GM23338 (cell line): ENCODE results near the gene STK16. TPM values are rescaled to one million over a fixed set of nuclear protein-coding genes. Genes with fewer than 3 reads are reported as not detected.

Source experiments
- ATAC-seq: fragments of 200-7000 bp; cut with Tn5 transposase; 3 replicates; pipeline ENCODE4 v1.9.1; 2020
- DNase-seq: peaks from one replicate; pipeline ENCODE4 v3.0.0-alpha.2; 2015; ENCODE audit warnings: low spot score
- H2AFZ ChIP-seq: fragments of 200-600 bp; sonication (generic); 2 replicates; pipeline ENCODE4 v1.8.0; 2016; ENCODE audit warnings: antibody characterized with exemption, mild to moderate bottlenecking, moderate library complexity
- H3F3A ChIP-seq: fragments of 200-600 bp; sonication (generic); replicated peaks from 2 replicates; pipeline ENCODE4 v1.8.0; 2017; ENCODE audit warnings: antibody characterized with exemption, mixed run types, low read depth
- H3K27ac ChIP-seq: fragments of 200-600 bp; sonication (generic); 2 replicates; pipeline ENCODE4 v1.6.1; 2016; ENCODE audit warnings: low read depth
- H3K27me3 ChIP-seq: fragments of 200-600 bp; sonication (generic); 2 replicates; pipeline ENCODE4 v1.8.0; 2016; ENCODE audit warnings: mild to moderate bottlenecking, mixed run types, moderate library complexity; ENCODE audit not compliant: insufficient read depth
- H3K36me3 ChIP-seq: fragments of 200-600 bp; sonication (generic); 2 replicates; pipeline ENCODE4 v1.8.0; 2016; ENCODE audit warnings: mild to moderate bottlenecking; ENCODE audit not compliant: insufficient read depth
- H3K4me1 ChIP-seq: fragments of 200-600 bp; sonication (generic); 2 replicates; pipeline ENCODE4 v1.8.0; 2016; ENCODE audit warnings: mild to moderate bottlenecking, moderate library complexity; ENCODE audit not compliant: insufficient read depth
- H3K4me2 ChIP-seq: fragments of 200-600 bp; sonication (generic); 2 replicates; pipeline ENCODE4 v1.7.1; 2017; ENCODE audit warnings: mixed run types
- H3K4me3 ChIP-seq: fragments of 200-600 bp; sonication (generic); 2 replicates; pipeline ENCODE4 v1.6.1; 2016; ENCODE audit warnings: mixed run types
- H3K79me2 ChIP-seq: fragments of 200-600 bp; sonication (generic); replicated peaks from 2 replicates; pipeline ENCODE4 v1.8.0; 2017; ENCODE audit warnings: mild to moderate bottlenecking; ENCODE audit not compliant: insufficient read depth
- H3K9me2 ChIP-seq: fragments of 200-600 bp; sonication (generic); 2 replicates; pipeline ENCODE4 v1.8.0; 2017; ENCODE audit not compliant: insufficient read depth
- H4K20me1 ChIP-seq: fragments of 200-600 bp; sonication (generic); replicated peaks from 2 replicates; pipeline ENCODE4 v1.8.0; 2017; ENCODE audit warnings: mild to moderate bottlenecking; ENCODE audit not compliant: insufficient read depth
- H3K27ac Mint-ChIP-seq: 2 replicates; pipeline ENCODE4 v1.8.0; 2020; ENCODE audit warnings: inconsistent platforms, mild to moderate bottlenecking, moderate library complexity, mixed read lengths
- H3K27me3 Mint-ChIP-seq: 3 replicates; pipeline ENCODE4 v1.8.0; 2022; ENCODE audit warnings: low read depth, mild to moderate bottlenecking, moderate library complexity, mixed read lengths, inconsistent platforms; ENCODE audit not compliant: insufficient read depth, poor library complexity
- H3K36me3 Mint-ChIP-seq: 3 replicates; pipeline ENCODE4 v1.8.0; 2021; ENCODE audit warnings: low read depth, mild to moderate bottlenecking, inconsistent platforms, moderate library complexity, mixed read lengths
- H3K4me1 Mint-ChIP-seq: 3 replicates; pipeline ENCODE4 v1.8.0; 2020; ENCODE audit warnings: mild to moderate bottlenecking, inconsistent platforms, mixed read lengths
- H3K4me3 Mint-ChIP-seq: 3 replicates; pipeline ENCODE4 v1.8.0; 2021; ENCODE audit warnings: moderate library complexity, mild to moderate bottlenecking, inconsistent platforms, mixed read lengths
- H3K9me3 Mint-ChIP-seq: 3 replicates; pipeline ENCODE4 v1.8.0; 2020; ENCODE audit warnings: moderate library complexity, mild to moderate bottlenecking, inconsistent platforms, mixed read lengths
- POLR2AphosphoS5 ChIP-seq: IDR thresholded peaks from 2 replicates; pipeline ENCODE4 v1.6.1; 2016; ENCODE audit warnings: antibody characterized with exemption, low read depth
- ZNF462 ChIP-seq: fragments of 250-450 bp; sonication (Bioruptor Pico); IDR thresholded peaks from 2 replicates; pipeline ENCODE4 v1.5.0; 2020; ENCODE audit warnings: mild to moderate bottlenecking, moderate library complexity
- polyA plus RNA-seq: library from polyadenylated mRNA; unstranded; fragments of >200 nt; fragmentation: Nextera tagmentation; extraction: Ambion mirVana; gene quantifications from 2 replicates; pipeline ENCODE4 v1.2.1, GENCODE V29; 2016
- total RNA-seq: library from RNA; depleted of rRNA; stranded (reverse); fragments of >200 nt; shearing (Covaris generic); gene quantifications from 2 replicates; pipeline ENCODE4 v1.2.3, GENCODE V29; 2014
- TF ChIP-seq, protein P1 (sequence below), 2 experiments: fragments of 200-600 bp in 1 of 2; sonication (generic) in 1 of 2; conservative IDR thresholded peaks; 2 replicates each; pipeline versions ENCODE4 v1.5.1 to v1.6.1; 2016 to 2017; ENCODE audit warnings: antibody characterized with exemption in 2 of 2, low read depth in 2 of 2, mild to moderate bottlenecking in 2 of 2, moderate library complexity in 1 of 2

Gene STK16
- total and polyA plus RNA-seq, 2 experiments from 2014 or later, result 3.1 to 17.0 TPM

- Histone ChIP-seq H3K27me3 (no peaks in the 10 kb centered on the region), H3K4me1 (peaks cover 35% of the 10 kb centered on the region), H3K4me3 (peak overlapping the region; percentile 83), H4K20me1 (no peaks in the 10 kb centered on the region), H3K36me3 (no peaks in the 10 kb centered on the region; the same call in 1 of the 2 replicates), H3K4me2 (peak overlapping the region; percentile 95), H3F3A (no peaks in the 10 kb centered on the region), H2AFZ (peak overlapping the region; percentile 80), H3K79me2 (no peaks in the 10 kb centered on the region), H3K9me2 (no peaks in the 10 kb centered on the region), H3K27ac (no peak overlapping the region)
- peak; percentile 92 for DNase-seq
- no peaks in the 10 kb centered on the region for H3K9me3 Mint-ChIP-seq
- peak; percentile 67 for ATAC-seq
- peaks cover 9% of the 10 kb centered on the region; the same call in 1 of the 3 replicates for H3K36me3 Mint-ChIP-seq
- TF ChIP-seq ZNF462 (CRISPR knock-in tag), result no peak
- peak; percentile 9; the same call in 1 of the 2 replicates for TF ChIP-seq POLR2AphosphoS5
- TF ChIP-seq, protein P1, sequence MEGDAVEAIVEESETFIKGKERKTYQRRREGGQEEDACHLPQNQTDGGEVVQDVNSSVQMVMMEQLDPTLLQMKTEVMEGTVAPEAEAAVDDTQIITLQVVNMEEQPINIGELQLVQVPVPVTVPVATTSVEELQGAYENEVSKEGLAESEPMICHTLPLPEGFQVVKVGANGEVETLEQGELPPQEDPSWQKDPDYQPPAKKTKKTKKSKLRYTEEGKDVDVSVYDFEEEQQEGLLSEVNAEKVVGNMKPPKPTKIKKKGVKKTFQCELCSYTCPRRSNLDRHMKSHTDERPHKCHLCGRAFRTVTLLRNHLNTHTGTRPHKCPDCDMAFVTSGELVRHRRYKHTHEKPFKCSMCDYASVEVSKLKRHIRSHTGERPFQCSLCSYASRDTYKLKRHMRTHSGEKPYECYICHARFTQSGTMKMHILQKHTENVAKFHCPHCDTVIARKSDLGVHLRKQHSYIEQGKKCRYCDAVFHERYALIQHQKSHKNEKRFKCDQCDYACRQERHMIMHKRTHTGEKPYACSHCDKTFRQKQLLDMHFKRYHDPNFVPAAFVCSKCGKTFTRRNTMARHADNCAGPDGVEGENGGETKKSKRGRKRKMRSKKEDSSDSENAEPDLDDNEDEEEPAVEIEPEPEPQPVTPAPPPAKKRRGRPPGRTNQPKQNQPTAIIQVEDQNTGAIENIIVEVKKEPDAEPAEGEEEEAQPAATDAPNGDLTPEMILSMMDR (conservative IDR thresholded peaks at IDR 0.05; ENCODE audit: low read depth in 2 of 2), result peak; percentile 88 to 94
- peak overlapping the region; percentile 85 for H3K4me3 Mint-ChIP-seq
- peaks cover 43% of the 10 kb centered on the region for H3K4me1 Mint-ChIP-seq
- H3K27me3 Mint-ChIP-seq, result peaks cover 16% of the 10 kb centered on the region
- H3K27ac Mint-ChIP-seq, result peak overlapping the region; percentile 84; the same call in 1 of the 2 replicates
These were observed 32.7 kb downstream of the STK16 start for GRCh38 chr2:219277703-219278654.
